ENCODE results near the gene SPATA45.
"Not testable (repeated sequence)": the region's sequence is repeated elsewhere in the genome, so short reads cannot be mapped to it uniquely, and the experiment has no call there.

SPATA45 gene

GRCh38 chr1:212864201-212864600, 16.8 kb upstream of the SPATA45 start:
- Histone ChIP-seq H3K9me3 (ENCODE audit: control insufficient read depth, insufficient read depth, low read depth, low read length) (no peaks in the 10 kb centered on the region), H3K4me1 (ENCODE audit: control insufficient read depth, insufficient read depth, low read length) (peaks cover 2% of the 10 kb centered on the region; the same call in 1 of the 2 replicates), H3K36me3 (ENCODE audit: control insufficient read depth in 2 of 2, insufficient read depth in 1 of 2, low read length in 2 of 2) (peaks cover 40 to 56% of the 10 kb centered on the region in 2 experiments), H3K27ac (ENCODE audit: extremely low read depth, low read depth, low read length) (no peak overlapping the region), H3K4me3 (ENCODE audit: low read depth, low read length) (no peak overlapping the region)
- ChIA-PET POLR2A (interaction anchor here (1.0 kb wide), 1 partner anchor 79 kb away, joined by 3 read pairs; no protein-coding TSS in a partner anchor), CTCF (interaction anchor here (0.5 to 1.9 kb wide), 2 partner anchors 114 to 793 kb away, joined by 4 to 6 read pairs; no protein-coding TSS in a partner anchor)
- TF ChIP-seq ZBTB26 (tag by site-specific recombination; optimal IDR thresholded peaks at IDR 0.05): no peak
- TF ChIP-seq FEZF1 (tag by site-specific recombination; IDR thresholded peaks at IDR 0.05): no peak
- TF ChIP-seq KLF7 (tag by site-specific recombination; IDR thresholded peaks at IDR 0.05; ENCODE audit: borderline replicate concordance): no peak
- no peak for TF ChIP-seq ZNF704 (tag by site-specific recombination; IDR thresholded peaks at IDR 0.05)
- no peak for TF ChIP-seq ZNF660 (tag by site-specific recombination; IDR thresholded peaks at IDR 0.05)
- TF ChIP-seq ZNF133 (tag by site-specific recombination; IDR thresholded peaks at IDR 0.05): no peak
- no peak for TF ChIP-seq ZNF391 (tag by site-specific recombination; IDR thresholded peaks at IDR 0.05; ENCODE audit: borderline replicate concordance, low read depth)
- TF ChIP-seq ZNF214 (tag by site-specific recombination; IDR thresholded peaks at IDR 0.05; ENCODE audit: borderline replicate concordance): no peak
- no peak for TF ChIP-seq ZBTB11 (tag by site-specific recombination; conservative IDR thresholded peaks at IDR 0.05; ENCODE audit: low read depth)
- TF ChIP-seq ZNF473 (tag by site-specific recombination; IDR thresholded peaks at IDR 0.05): no peak
- no peak for TF ChIP-seq PATZ1 (tag by site-specific recombination; IDR thresholded peaks at IDR 0.05)

DNA sequence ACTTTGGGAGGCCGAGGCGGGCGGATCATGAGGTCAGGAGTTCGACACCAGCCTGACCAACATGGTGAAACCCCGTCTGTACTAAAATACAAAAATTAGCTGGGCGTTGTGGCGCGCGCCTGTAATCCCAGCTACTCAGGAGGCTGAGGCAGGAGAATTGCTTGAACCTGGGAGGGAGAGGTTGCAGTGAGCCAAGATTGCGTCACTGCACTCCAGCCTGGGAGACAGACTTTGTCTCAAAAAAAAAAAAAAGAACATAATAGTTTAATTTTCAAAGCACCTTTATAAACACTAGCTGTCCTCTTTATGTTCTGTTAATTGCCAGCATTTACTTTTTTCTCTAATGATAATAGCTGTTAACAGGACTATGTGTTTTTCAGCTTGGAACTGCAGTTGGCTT, 15.9 kb upstream of the SPATA45 start:
- POLR2A ChIA-PET: interaction anchor here (0.7 kb wide), 1 partner anchor 32 kb away, joined by 4 read pairs; no protein-coding TSS in a partner anchor
- H3K9me3 ChIP-seq (ENCODE audit: control insufficient read depth, insufficient read depth, low read depth, low read length); H3K4me1 ChIP-seq (ENCODE audit: control insufficient read depth, insufficient read depth, low read length); H3K27ac ChIP-seq (ENCODE audit: extremely low read depth, low read depth, low read length); H3K4me3 ChIP-seq (ENCODE audit: low read depth, low read length): not testable (repeated sequence)
- peaks cover 36 to 51% of the 10 kb centered on the region in 2 experiments for H3K36me3 ChIP-seq (ENCODE audit: control insufficient read depth in 2 of 2, insufficient read depth in 1 of 2, low read length in 2 of 2)
- TF ChIP-seq PRDM6 (tag by site-specific recombination; IDR thresholded peaks at IDR 0.05): peak; percentile 87
- CTCF ChIA-PET: interaction anchor here (0.5 to 1.9 kb wide), 3 partner anchors 48 to 114 kb away, joined by 3 to 6 read pairs (median 4); no protein-coding TSS in a partner anchor
